GM12873 (cell line): ENCODE data around the gene RIPK1.

Experiments
- CTCF ChIP-seq: IDR thresholded peaks from 2 replicates; pipeline ENCODE4 v1.5.1; 2012; ENCODE audit warnings: low read depth, mild to moderate bottlenecking, moderate library complexity, low read length, control low read depth; ENCODE audit not compliant: insufficient read depth; ENCODE audit errors: missing control alignments

RIPK1 gene

GRCh38 chr6:3075772-3076113 is 7.4 kb downstream of the RIPK1 start:
- no peak for TF ChIP-seq CTCF

GRCh38 chr6:3076320-3076719 is 8.0 kb downstream of the RIPK1 start:
- no peak for TF ChIP-seq CTCF

GRCh38 chr6:3077430-3077829 is 9.1 kb downstream of the RIPK1 start:
- no peak for TF ChIP-seq CTCF

- no peak for TF ChIP-seq CTCF
These were observed 11.4 kb downstream of the RIPK1 start for GRCh38 chr6:3079682-3080081.

GRCh38 chr6:3081960-3082359 is 13.7 kb downstream of the RIPK1 start:
- no peak for TF ChIP-seq CTCF

GRCh38 chr6:3085074-3085473 is 16.8 kb downstream of the RIPK1 start:
- TF ChIP-seq CTCF = no peak

- TF ChIP-seq CTCF = no peak
These were observed 18.1 kb downstream of the RIPK1 start for GRCh38 chr6:3086282-3086946.

GRCh38 chr6:3088446-3088845 is 20.2 kb downstream of the RIPK1 start:
- TF ChIP-seq CTCF = no peak
